ENCODE measurements around the gene PCBP3. TPM values are rescaled to one million over a fixed set of nuclear protein-coding genes. Genes with fewer than 3 reads are reported as not detected.

The PCBP3 gene
- total and polyA plus RNA-seq, 12 donors, result 1.7 to 15.8 (median 4.7) TPM

DNA sequence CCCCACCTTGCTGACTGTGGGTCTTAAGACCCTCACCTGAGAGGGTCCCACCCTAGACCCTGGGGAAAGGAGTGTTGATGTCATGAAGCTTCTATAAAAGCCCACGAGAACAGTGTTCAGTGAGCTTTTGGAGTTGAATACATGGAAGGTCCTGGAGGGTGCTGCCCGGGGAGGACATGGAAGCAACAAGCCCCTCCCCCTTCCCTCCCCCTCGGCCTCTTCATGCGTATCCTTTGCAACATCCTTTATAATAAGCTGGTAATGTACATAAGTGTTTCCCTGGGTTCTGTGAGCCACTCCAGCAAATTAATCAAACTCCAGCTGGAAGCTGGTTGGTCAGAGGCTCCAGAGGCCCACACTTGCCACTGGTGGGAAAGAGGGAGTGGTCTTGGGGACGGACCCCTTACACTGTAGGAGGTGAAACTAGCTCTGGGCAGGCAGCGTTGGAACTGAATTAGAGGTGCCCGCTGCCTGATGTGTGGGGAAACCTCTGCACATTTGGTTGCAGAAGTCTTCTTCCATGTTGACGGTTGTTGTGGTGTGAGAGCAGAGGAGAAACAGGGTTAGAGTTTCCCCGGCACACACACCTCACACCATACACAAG lies 323.4 kb downstream of the PCBP3 start:
- TF ChIP-seq, protein P1, sequence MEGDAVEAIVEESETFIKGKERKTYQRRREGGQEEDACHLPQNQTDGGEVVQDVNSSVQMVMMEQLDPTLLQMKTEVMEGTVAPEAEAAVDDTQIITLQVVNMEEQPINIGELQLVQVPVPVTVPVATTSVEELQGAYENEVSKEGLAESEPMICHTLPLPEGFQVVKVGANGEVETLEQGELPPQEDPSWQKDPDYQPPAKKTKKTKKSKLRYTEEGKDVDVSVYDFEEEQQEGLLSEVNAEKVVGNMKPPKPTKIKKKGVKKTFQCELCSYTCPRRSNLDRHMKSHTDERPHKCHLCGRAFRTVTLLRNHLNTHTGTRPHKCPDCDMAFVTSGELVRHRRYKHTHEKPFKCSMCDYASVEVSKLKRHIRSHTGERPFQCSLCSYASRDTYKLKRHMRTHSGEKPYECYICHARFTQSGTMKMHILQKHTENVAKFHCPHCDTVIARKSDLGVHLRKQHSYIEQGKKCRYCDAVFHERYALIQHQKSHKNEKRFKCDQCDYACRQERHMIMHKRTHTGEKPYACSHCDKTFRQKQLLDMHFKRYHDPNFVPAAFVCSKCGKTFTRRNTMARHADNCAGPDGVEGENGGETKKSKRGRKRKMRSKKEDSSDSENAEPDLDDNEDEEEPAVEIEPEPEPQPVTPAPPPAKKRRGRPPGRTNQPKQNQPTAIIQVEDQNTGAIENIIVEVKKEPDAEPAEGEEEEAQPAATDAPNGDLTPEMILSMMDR (IDR thresholded peaks at IDR 0.05), result no peak
- no peak for TF ChIP-seq POLR2A (IDR thresholded peaks at IDR 0.05)
- Histone ChIP-seq H3K9me3 (replicated peaks in 1 of 3) (no peaks in the 10 kb centered on the region), H3K27me3 (no peaks in the 10 kb centered on the region), H3K27ac (no peak overlapping the region), H3K4me1 (replicated peaks in 1 of 2) (peaks cover 0 to 5% of the 10 kb centered on the region in 2 donors), H3K4me3 (no peak overlapping the region), H3K36me3 (replicated peaks in 1 of 2) (no peaks in the 10 kb centered on the region)
- intact Hi-C loops (cut with DNase I), result no loop called here
- no peak for DNase-seq
- 70 to 76% (median 72%) methylated on average over 9 of the region's 9 CpGs for WGBS, 4 donors

DNA sequence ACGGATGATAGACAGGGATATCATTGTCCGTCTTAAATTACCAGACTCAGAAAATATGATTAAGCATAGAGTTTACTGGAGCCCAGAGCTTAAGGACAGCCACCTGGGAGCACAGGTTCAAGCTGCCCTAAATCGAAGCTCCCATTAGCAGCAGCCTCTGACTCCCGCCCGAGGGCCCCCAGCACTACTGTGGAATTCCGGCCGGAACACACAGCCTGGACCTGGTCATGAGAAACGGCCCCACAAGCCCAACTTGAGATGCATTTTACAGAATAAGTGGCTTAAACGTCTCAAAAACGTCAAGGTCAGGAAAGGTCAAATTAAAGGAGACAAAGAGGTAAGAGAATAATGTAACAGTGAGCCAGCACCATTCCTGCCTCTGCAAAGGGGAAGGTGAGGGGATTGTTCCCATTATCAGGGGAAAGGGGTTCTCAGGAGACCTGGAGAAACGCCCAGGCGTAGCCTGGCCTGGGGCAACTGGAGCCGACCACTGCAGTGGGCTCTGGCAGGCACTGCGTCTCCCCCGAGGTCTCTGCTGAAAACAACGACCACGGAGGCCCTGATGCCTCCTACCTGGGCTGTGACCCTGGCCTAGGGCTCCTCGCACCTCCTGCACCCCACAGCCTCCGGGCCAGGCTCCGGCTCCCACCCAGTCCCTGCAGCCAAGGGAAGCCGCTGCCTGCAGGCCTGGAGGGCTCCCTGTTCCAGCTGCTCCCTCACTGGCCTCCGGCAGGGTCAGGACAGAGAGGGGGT lies 326.6 kb downstream of the PCBP3 start:
- Histone ChIP-seq H3K27me3 (no peaks in the 10 kb centered on the region), H3K27ac (peak overlapping the region in 1 of 5 donors; percentile 93), H3K4me3 (no peak overlapping the region), H3K36me3 (replicated peaks in 1 of 2) (no peaks in the 10 kb centered on the region), H3K9me3 (replicated peaks in 1 of 3) (no peaks in the 10 kb centered on the region), H3K4me1 (replicated peaks in 1 of 2) (peaks cover 13 to 30% of the 10 kb centered on the region in 2 donors)
- 67 to 70% (median 69%) methylated on average over 11 to 22 of the region's 22 CpGs for WGBS, 4 donors
- intact Hi-C loops (cut with DNase I), result loop anchor here in 1 of 2 donors (10.0 kb wide), 1 partner anchor 125 kb away; the partner anchor contains the start of gene COL6A2
- DNase-seq, result no peak
- TF ChIP-seq, protein P1 (IDR thresholded peaks at IDR 0.05), result no peak
- TF ChIP-seq POLR2A (IDR thresholded peaks at IDR 0.05), result no peak

DNA sequence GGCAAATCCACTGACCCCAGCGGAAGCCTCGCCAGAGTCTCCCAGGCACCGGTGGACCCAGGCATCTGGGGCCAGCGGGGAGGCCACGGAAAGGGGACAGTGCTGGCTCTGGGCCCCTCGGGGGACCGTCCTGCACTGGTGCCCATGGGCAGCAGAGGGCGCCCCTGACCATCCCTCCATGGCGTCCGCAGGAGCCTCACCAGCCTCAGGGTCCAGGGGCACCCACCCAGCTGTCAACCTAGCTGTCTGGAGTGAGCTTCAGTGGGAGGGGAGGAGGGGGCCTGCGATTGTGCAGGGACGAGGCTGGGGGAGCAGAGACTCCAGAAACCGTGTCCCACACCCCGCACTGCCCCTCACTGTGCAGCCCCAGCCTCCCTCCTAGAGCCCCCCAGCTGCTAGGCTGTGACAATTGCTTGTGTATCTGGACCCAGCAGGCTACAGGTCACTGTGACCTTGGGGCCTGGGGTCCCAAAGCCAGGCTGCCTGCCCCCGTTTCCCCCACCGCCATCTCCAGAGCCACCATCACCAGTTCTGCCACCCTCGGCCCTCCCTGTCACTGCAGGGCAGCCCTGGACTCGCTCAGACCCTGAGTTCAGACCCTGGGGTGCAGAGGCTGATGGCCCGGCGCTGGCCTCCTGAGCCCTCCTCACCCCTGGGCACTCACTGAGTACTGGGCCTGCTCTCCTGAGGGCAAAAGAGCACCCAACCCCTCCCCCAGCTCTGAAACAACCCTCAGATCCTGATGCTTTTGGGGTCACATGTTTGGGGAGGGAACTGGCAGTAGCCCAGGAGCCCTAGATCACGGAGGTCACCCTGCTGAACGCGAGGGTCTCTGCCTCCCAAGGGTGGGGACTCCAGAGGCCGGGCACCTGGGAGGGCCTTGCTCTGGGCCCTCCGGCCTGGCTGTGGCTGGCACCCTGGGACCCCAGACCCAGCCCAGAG lies 327.4 kb downstream of the PCBP3 start:
- H3K27ac ChIP-seq, result peak overlapping the region in 2 of 5 donors; percentile 87 to 93
- no peaks in the 10 kb centered on the region for H3K27me3 ChIP-seq
- H3K4me1 ChIP-seq (replicated peaks in 1 of 2), result peaks cover 13 to 33% of the 10 kb centered on the region in 2 donors
- WGBS, 4 donors, result 41 to 80% (median 55%) methylated on average over 1 to 25 of the region's 25 CpGs
- no peak for TF ChIP-seq POLR2A (IDR thresholded peaks at IDR 0.05)
- TF ChIP-seq, protein P1 (IDR thresholded peaks at IDR 0.05), result peak; percentile 62 to 87 (median 74)
- intact Hi-C loops (cut with DNase I), result loop anchor here in 1 of 2 donors (10.0 kb wide), 1 partner anchor 124 kb away; the partner anchor contains the start of gene COL6A2
- peak in 6 of 7 donors; percentile 51 to 59 (median 53) for DNase-seq
- no peaks in the 10 kb centered on the region for H3K36me3 ChIP-seq (replicated peaks in 1 of 2)
- H3K4me3 ChIP-seq, result no peak overlapping the region
- H3K9me3 ChIP-seq (replicated peaks in 1 of 3), result no peaks in the 10 kb centered on the region
